IMR-90 (cell line): ENCODE measurements around the gene VHLL. TPM values are rescaled to one million over a fixed set of nuclear protein-coding genes. Genes with fewer than 3 reads are reported as not detected.

Experiments used
- ATAC-seq: fragments of 200-7000 bp; cut with Tn5 transposase; 2 replicates; pipeline ENCODE4 v1.9.1; 2020; ENCODE audit warnings: low read depth, mild to moderate bottlenecking, moderate library complexity
- BruUV-seq: library from RNA; stranded (reverse); fragments of 400-500 nt; replicated peaks from 2 replicates; lab custom pipeline; 2021; lab: Mats Ljungman, UMichigan
- CTCF ChIA-PET: fragments of 300-600 bp; formaldehyde crosslinking; extraction: SDS; loops from one replicate; lab custom pipeline; 2021; ENCODE audit warnings: antibody characterized with exemption; lab: Yijun Ruan, JAX
- POLR2A ChIA-PET: fragments of 300-600 bp; sonication (Branson Sonifier 250); formaldehyde crosslinking; loops from one replicate; lab custom pipeline; 2022; ENCODE audit warnings: antibody characterized with exemption; ENCODE audit not compliant: unreplicated experiment; lab: Charles Lee
- DNase-seq: peaks from one replicate; pipeline ENCODE4 v3.0.0; 2013
- H2AFZ ChIP-seq: replicated peaks from 2 replicates; pipeline ENCODE3; 2013; ENCODE audit warnings: low read length, mild to moderate bottlenecking; ENCODE audit not compliant: poor library complexity
- H2AK5ac ChIP-seq: 2 replicates; pipeline ENCODE4 v1.6.1; 2013; ENCODE audit warnings: low read depth, low read length, inconsistent platforms
- H2AK9ac ChIP-seq: replicated peaks from 2 replicates; pipeline ENCODE3; 2013; ENCODE audit warnings: mild to moderate bottlenecking, low read depth, low read length, moderate library complexity; ENCODE audit not compliant: poor library complexity
- H2BK120ac ChIP-seq: 2 replicates; pipeline ENCODE4 v1.6.1; 2013; ENCODE audit warnings: low read depth, low read length, inconsistent platforms
- H2BK15ac ChIP-seq: 3 replicates; pipeline ENCODE4 v1.6.1; 2013; ENCODE audit warnings: low read depth, low read length, inconsistent platforms
- H2BK20ac ChIP-seq: 2 replicates; pipeline ENCODE4 v1.6.1; 2013; ENCODE audit warnings: low read depth, mild to moderate bottlenecking, inconsistent platforms, low read length, moderate library complexity
- H2BK5ac ChIP-seq: 2 replicates; pipeline ENCODE4 v1.6.1; 2013; ENCODE audit warnings: mild to moderate bottlenecking, low read depth, low read length, inconsistent platforms; ENCODE audit not compliant: poor library complexity, severe bottlenecking
- H3K14ac ChIP-seq: replicated peaks from 2 replicates; pipeline ENCODE4 v1.6.1; 2013; ENCODE audit warnings: low read depth, low read length, inconsistent platforms
- H3K18ac ChIP-seq: 2 replicates; pipeline ENCODE4 v1.6.1; 2013; ENCODE audit warnings: low read depth, low read length, control low read depth
- H3K23ac ChIP-seq: 2 replicates; pipeline ENCODE4 v1.6.1; 2013; ENCODE audit warnings: low read depth, low read length, inconsistent platforms
- H3K27ac ChIP-seq: 2 replicates; pipeline ENCODE4 v1.5.1; 2013; ENCODE audit warnings: mild to moderate bottlenecking, control low read depth, low read length; ENCODE audit not compliant: insufficient read depth
- H3K27me3 ChIP-seq: 2 replicates; pipeline ENCODE4 v1.6.1; 2013; ENCODE audit warnings: low read length; ENCODE audit not compliant: control insufficient read depth, insufficient read depth
- H3K36me3 ChIP-seq: 2 replicates; pipeline ENCODE4 v1.6.1; 2013; ENCODE audit warnings: low read length, mixed read lengths; ENCODE audit not compliant: control insufficient read depth, insufficient read depth
- H3K4ac ChIP-seq: 2 replicates; pipeline ENCODE4 v1.6.1; 2013; ENCODE audit warnings: low read depth, low read length, inconsistent platforms
- H3K4me1 ChIP-seq: 2 replicates; pipeline ENCODE4 v1.6.1; 2013; ENCODE audit warnings: low read length, mixed read lengths; ENCODE audit not compliant: control insufficient read depth, insufficient read depth
- H3K4me2 ChIP-seq: 2 replicates; pipeline ENCODE4 v1.6.1; 2013; ENCODE audit warnings: low read depth, mild to moderate bottlenecking, control low read depth, low read length, moderate library complexity
- H3K4me3 ChIP-seq: 2 replicates; pipeline ENCODE4 v1.5.1; 2013; ENCODE audit warnings: low read depth, mild to moderate bottlenecking, control low read depth, low read length, moderate library complexity; ENCODE audit not compliant: insufficient read depth
- H3K56ac ChIP-seq: 2 replicates; pipeline ENCODE4 v1.6.1; 2013; ENCODE audit warnings: low read length, inconsistent platforms; ENCODE audit not compliant: insufficient read depth; ENCODE audit errors: extremely low read depth
- H3K79me1 ChIP-seq, 2 experiments: 2 replicates each; pipeline ENCODE4 v1.6.1; 2013; ENCODE audit warnings: low read length in 2 of 2, inconsistent platforms in 1 of 2, low read depth in 1 of 2
- H3K9ac ChIP-seq: 2 replicates; pipeline ENCODE4 v1.6.1; 2013; ENCODE audit warnings: low read depth, low read length, control low read depth
- H3K9me1 ChIP-seq: 2 replicates; pipeline ENCODE4 v1.6.1; 2013; ENCODE audit warnings: low read length, inconsistent platforms; ENCODE audit not compliant: insufficient read depth
- H3K9me3 ChIP-seq: 2 replicates; pipeline ENCODE4 v1.6.1; 2013; ENCODE audit warnings: low read length; ENCODE audit not compliant: control insufficient read depth, insufficient read depth
- H4K20me1 ChIP-seq: 2 replicates; pipeline ENCODE4 v1.6.1; 2013; ENCODE audit warnings: low read length, inconsistent platforms; ENCODE audit not compliant: insufficient read depth
- H4K5ac ChIP-seq: 2 replicates; pipeline ENCODE4 v1.6.1; 2013; ENCODE audit warnings: mild to moderate bottlenecking, low read depth, low read length, control low read depth
- H4K8ac ChIP-seq, 2 experiments: 2 replicates each; pipeline ENCODE4 v1.6.1; 2013; ENCODE audit warnings: low read depth in 2 of 2, low read length in 2 of 2, control low read depth in 1 of 2, inconsistent platforms in 1 of 2
- H4K91ac ChIP-seq: 2 replicates; pipeline ENCODE4 v1.6.1; 2013; ENCODE audit warnings: low read depth, low read length, inconsistent platforms; ENCODE audit not compliant: insufficient read depth
- BHLHE40 ChIP-seq: fragments of 150-350 bp; IDR thresholded peaks from 2 replicates; pipeline ENCODE4 v1.6.1; 2016; ENCODE audit warnings: mild to moderate bottlenecking, low read depth, low read length
- CEBPB ChIP-seq: IDR thresholded peaks from 2 replicates; pipeline ENCODE4 v1.6.1; 2012; ENCODE audit warnings: low read depth, low read length, improper control_type of control experiment
- CHD1 ChIP-seq: IDR thresholded peaks from 2 replicates; pipeline ENCODE4 v1.6.1; 2012; ENCODE audit warnings: low read depth, low read length, improper control_type of control experiment
- FOS ChIP-seq: fragments of 150-350 bp; IDR thresholded peaks from 2 replicates; pipeline ENCODE4 v1.6.1; 2016; ENCODE audit warnings: low read depth, low read length
- MAFK ChIP-seq: IDR thresholded peaks from 2 replicates; pipeline ENCODE4 v1.6.1; 2012; ENCODE audit warnings: low read depth, low read length, improper control_type of control experiment
- MAZ ChIP-seq: IDR thresholded peaks from 2 replicates; pipeline ENCODE4 v1.6.1; 2012; ENCODE audit warnings: low read depth, mild to moderate bottlenecking, low read length, improper control_type of control experiment, moderate library complexity, borderline replicate concordance
- MXI1 ChIP-seq: IDR thresholded peaks from 2 replicates; pipeline ENCODE4 v1.6.1; 2012; ENCODE audit warnings: low read depth, mild to moderate bottlenecking, low read length, moderate library complexity, borderline replicate concordance
- NFE2L2 ChIP-seq: fragments of 150-350 bp; IDR thresholded peaks from 2 replicates; pipeline ENCODE4 v1.6.1; 2016; ENCODE audit warnings: low read depth, mild to moderate bottlenecking, low read length
- POLR2A ChIP-seq: IDR thresholded peaks from 2 replicates; pipeline ENCODE4 v1.6.1; 2012; ENCODE audit warnings: mild to moderate bottlenecking, low read depth, low read length
- RAD21 ChIP-seq: IDR thresholded peaks from 2 replicates; pipeline ENCODE4 v1.6.1; 2012; ENCODE audit warnings: low read length, improper control_type of control experiment
- RCOR1 ChIP-seq: IDR thresholded peaks from 2 replicates; pipeline ENCODE4 v1.6.1; 2012; ENCODE audit warnings: mild to moderate bottlenecking, low read length, improper control_type of control experiment; ENCODE audit not compliant: insufficient replicate concordance
- RFX5 ChIP-seq: IDR thresholded peaks from 2 replicates; pipeline ENCODE4 v1.8.0; 2012; ENCODE audit warnings: low read depth, mild to moderate bottlenecking, low read length, moderate library complexity
- SMC3 ChIP-seq: fragments of 150-350 bp; IDR thresholded peaks from 2 replicates; pipeline ENCODE4 v1.6.1; 2016; ENCODE audit warnings: low read depth, mild to moderate bottlenecking, antibody characterized with exemption, low read length, moderate library complexity
- WGBS, 2 experiments: methylation state at CpG; one replicate each; pipeline versions ENCODE4 v1.1.5 to v1.1.7; 2013; ENCODE audit warnings: missing lambda C conversion rate in 2 of 2; ENCODE audit not compliant: insufficient read length in 1 of 2; ENCODE audit errors: extremely low coverage in 2 of 2; 5-methylcytosine and 5-hydroxymethylcytosine counted together
- dilution Hi-C: fragments of 300-500 bp; cut with HindIII; formaldehyde crosslinking; loops from one replicate; pipeline ENCODE4 v1.14.3; 2018; ENCODE audit warnings: low sequenced_read_pairs; ENCODE audit not compliant: unreplicated experiment
- in situ Hi-C: fragments of 300-500 bp; cut with MboI; formaldehyde crosslinking; loops from 3 replicates; pipeline ENCODE4 v1.14.3; 2019; ENCODE audit warnings: low sequenced_read_pairs, inconsistent platforms, mixed read lengths
- intact Hi-C: fragments of 100-400 bp; cut with micrococcal nuclease; formaldehyde crosslinking; loops from 2 replicates; pipeline ENCODE4 v1.10.0; 2022
- polyA plus RNA-seq, 3 experiments: library from polyadenylated mRNA; depleted of rRNA; stranded (reverse); fragments of >200 nt; gene quantifications; 2 replicates each; pipeline ENCODE4 v1.2.3, GENCODE V29; 2012; ENCODE audit warnings: low replicate concordance in 1 of 3
- total RNA-seq: library from RNA; depleted of rRNA; stranded (reverse); fragments of >200 nt; gene quantifications from 2 replicates; pipeline ENCODE4 v1.2.3, GENCODE V29; 2012
- TF ChIP-seq, protein P1 (sequence below): conservative IDR thresholded peaks from 2 replicates; pipeline ENCODE4 v1.5.1; 2012; ENCODE audit warnings: mild to moderate bottlenecking, low read depth, low read length, improper control_type of control experiment
- TF ChIP-seq, protein P2 (sequence below): fragments of 150-350 bp; IDR thresholded peaks from 2 replicates; pipeline ENCODE4 v1.6.1; 2016; ENCODE audit warnings: low read depth, mild to moderate bottlenecking, low read length, moderate library complexity, borderline replicate concordance
- TF ChIP-seq, protein P3 (sequence below): fragments of 150-350 bp; IDR thresholded peaks from 2 replicates; pipeline ENCODE4 v1.6.1; 2017; ENCODE audit warnings: mild to moderate bottlenecking, antibody characterized with exemption, low read length, low read depth

Gene VHLL
- total and polyA plus RNA-seq, 2 of the 4 experiments (the other 2 are of a cell fraction): not detected

DNA sequence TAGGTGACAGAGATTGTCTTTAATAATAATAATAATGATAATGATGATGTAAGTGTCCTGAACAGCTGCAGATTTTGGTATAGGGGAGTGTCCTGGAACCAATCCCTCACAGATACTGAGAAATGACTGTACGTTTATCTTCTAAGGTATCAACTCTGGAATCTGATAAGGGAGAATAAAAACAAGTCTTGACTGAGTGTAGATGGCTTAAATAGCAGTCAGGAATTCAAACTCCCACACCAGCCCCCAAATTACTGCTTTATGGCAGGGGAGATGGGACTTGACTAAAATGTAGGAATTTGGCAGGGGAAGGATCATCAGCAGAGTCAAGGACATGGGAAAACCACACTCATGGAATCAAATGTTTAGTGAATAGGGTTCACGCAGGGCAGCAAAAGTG, 6.1 kb upstream of the VHLL start:
- BruUV-seq: no TSS peak
- Histone ChIP-seq H3K9me3 (no peaks in the 10 kb centered on the region), H3K9me1 (peaks cover 4% of the 10 kb centered on the region), H2BK120ac (no peak overlapping the region), H3K14ac (no peak overlapping the region), H3K4me2 (no peak overlapping the region), H2BK5ac (no peak overlapping the region), H4K91ac (no peak overlapping the region), H3K9ac (no peak overlapping the region), H2BK20ac (no peak overlapping the region), H3K36me3 (peaks cover 35% of the 10 kb centered on the region), H2AK9ac (no peak overlapping the region), H3K56ac (no peak overlapping the region), H3K18ac (no peak overlapping the region), H3K79me1 (peaks cover 4 to 10% of the 10 kb centered on the region in 2 experiments; a peak in 1 of 4 replicates), H3K23ac (no peak overlapping the region), H4K20me1 (peaks cover 8% of the 10 kb centered on the region; the same call in 1 of the 2 replicates), H3K4ac (no peak overlapping the region), H3K27me3 (no peaks in the 10 kb centered on the region), H4K5ac (no peak overlapping the region), H2BK15ac (no peak overlapping the region), H4K8ac (no peak overlapping the region), H3K4me3 (no peak overlapping the region), H2AK5ac (no peak overlapping the region), H3K4me1 (peaks cover 5% of the 10 kb centered on the region), H2AFZ (no peak overlapping the region), H3K27ac (no peak overlapping the region)
- in situ Hi-C loops (no loop called here), intact Hi-C loops (no loop called here), dilution Hi-C loops (no loop called here)
- DNase-seq (no peak), ATAC-seq (no peak)
- WGBS, 2 experiments: no CpG with 5 or more reads among the region's 2 CpGs
- TF ChIP-seq RAD21 (no peak), BHLHE40 (no peak), MAFK (no peak), RFX5 (no peak), CEBPB (no peak), NFE2L2 (no peak), RCOR1 (no peak), SMC3 (no peak), MAZ (no peak), POLR2A (no peak), CHD1 (no peak), FOS (no peak), MXI1 (no peak)
- TF ChIP-seq, protein P1, sequence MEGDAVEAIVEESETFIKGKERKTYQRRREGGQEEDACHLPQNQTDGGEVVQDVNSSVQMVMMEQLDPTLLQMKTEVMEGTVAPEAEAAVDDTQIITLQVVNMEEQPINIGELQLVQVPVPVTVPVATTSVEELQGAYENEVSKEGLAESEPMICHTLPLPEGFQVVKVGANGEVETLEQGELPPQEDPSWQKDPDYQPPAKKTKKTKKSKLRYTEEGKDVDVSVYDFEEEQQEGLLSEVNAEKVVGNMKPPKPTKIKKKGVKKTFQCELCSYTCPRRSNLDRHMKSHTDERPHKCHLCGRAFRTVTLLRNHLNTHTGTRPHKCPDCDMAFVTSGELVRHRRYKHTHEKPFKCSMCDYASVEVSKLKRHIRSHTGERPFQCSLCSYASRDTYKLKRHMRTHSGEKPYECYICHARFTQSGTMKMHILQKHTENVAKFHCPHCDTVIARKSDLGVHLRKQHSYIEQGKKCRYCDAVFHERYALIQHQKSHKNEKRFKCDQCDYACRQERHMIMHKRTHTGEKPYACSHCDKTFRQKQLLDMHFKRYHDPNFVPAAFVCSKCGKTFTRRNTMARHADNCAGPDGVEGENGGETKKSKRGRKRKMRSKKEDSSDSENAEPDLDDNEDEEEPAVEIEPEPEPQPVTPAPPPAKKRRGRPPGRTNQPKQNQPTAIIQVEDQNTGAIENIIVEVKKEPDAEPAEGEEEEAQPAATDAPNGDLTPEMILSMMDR: no peak
- TF ChIP-seq, protein P2, sequence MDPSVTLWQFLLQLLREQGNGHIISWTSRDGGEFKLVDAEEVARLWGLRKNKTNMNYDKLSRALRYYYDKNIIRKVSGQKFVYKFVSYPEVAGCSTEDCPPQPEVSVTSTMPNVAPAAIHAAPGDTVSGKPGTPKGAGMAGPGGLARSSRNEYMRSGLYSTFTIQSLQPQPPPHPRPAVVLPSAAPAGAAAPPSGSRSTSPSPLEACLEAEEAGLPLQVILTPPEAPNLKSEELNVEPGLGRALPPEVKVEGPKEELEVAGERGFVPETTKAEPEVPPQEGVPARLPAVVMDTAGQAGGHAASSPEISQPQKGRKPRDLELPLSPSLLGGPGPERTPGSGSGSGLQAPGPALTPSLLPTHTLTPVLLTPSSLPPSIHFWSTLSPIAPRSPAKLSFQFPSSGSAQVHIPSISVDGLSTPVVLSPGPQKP: no peak
- TF ChIP-seq, protein P3, sequence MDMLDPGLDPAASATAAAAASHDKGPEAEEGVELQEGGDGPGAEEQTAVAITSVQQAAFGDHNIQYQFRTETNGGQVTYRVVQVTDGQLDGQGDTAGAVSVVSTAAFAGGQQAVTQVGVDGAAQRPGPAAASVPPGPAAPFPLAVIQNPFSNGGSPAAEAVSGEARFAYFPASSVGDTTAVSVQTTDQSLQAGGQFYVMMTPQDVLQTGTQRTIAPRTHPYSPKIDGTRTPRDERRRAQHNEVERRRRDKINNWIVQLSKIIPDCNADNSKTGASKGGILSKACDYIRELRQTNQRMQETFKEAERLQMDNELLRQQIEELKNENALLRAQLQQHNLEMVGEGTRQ: no peak
- ChIA-PET POLR2A (no interaction called here), CTCF (interaction anchor here (0.9 kb wide), 1 partner anchor 16 kb away, joined by 3 read pairs; no protein-coding TSS in a partner anchor)
